GM21619 (cell line): ENCODE results near the gene MARVELD1.

Source experiments
- ATAC-seq: cut with Tn5 transposase; IDR thresholded peaks from one replicate; pipeline ENCODE4 v1.9.1; 2021; ENCODE audit not compliant: unreplicated experiment

Gene MARVELD1

DNA sequence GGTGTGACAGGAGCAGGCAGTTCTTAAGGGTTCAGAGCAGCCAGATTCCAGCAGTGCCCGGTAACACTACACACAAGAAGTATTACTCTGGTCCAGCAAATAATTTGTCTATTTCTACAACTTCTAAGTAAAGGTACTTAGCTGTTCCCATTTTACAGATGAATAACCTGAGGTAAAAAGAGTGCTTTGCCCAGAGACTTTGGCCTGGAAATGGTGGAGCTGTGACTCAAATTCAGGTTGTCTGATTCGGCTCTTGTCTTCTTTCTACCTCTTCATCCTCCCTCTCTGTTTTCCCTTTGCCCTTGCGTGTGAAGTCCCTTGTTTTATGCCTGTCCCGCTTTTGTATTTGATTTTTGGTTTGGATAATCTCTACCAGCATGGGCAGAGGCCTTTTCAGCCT, 41.2 kb downstream of the MARVELD1 start:
- ATAC-seq: no peak

DNA sequence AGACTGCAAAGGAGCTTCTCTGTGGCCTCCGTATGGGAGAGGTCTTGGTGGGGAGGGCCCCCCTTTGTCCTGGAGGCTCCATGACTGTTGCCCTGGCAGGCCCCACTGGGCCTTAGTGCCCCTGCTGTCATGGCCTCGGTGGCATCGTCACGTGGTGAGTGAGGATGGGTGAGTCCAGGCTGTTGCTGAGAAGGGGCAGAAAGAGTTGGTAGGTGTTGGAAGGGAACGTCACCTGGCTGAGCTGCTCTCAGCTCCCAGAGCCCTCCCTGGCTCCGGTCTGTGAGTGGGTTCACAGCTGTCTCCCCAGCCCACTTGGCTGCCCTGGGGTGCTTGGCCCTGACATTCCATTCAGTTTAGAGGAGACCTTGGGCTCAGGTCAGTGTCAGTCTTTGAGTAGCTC, 42.2 kb downstream of the MARVELD1 start:
- no peak for ATAC-seq

DNA sequence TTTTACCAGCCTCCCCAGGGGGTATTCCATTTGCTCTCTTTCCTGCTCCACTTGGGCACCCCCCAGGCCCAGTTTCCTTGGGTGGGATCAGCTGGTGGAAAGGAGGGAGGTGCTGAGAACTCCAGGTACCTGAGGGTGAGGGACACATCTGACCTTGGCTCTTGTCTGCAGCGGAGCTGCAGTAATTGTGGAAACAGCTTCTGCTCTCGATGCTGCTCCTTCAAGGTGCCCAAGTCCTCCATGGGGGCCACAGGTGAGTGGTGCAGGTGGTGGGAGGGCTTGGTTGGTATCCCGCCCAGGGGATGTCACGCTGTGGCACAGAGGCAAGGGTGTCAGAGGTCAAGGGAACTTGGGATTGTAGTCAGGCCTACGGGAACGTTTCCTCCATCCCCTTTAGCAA, 43.9 kb downstream of the MARVELD1 start:
- no peak for ATAC-seq

DNA sequence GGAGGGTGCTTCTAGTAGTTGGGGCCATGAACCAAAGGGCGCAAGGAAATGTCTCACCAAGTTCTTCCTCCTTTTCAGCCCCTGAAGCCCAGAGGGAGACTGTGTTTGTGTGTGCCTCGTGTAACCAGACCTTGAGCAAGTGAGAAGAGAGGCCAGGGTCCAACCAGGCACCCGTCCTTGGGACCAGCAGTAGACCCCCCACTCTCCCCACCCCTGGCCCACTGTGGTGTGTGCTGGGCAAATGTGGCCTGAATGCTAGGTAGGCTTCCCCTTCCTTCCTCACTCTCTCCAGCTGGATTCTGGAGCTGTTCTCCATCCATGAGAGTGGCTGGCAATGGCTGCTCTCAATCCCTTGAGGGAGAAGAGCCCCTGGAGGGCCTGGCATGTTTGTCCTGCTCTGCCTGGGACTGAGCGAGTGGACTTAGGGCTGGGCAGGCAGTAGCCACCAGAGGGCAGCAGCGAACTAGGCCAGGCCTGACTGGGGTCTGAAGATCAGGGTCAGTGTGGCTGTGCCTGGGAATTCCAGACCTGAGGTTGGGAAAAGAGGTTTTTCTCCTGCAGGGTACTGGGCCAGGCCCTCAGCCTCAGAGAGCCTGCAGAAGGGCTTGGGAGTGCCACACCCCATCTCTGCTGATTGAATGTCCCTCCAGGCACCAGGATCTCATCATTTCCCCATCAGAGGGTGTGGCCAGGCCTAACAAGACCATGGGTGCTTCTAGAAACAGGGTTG, 45.8 kb downstream of the MARVELD1 start:
- ATAC-seq: no peak

DNA sequence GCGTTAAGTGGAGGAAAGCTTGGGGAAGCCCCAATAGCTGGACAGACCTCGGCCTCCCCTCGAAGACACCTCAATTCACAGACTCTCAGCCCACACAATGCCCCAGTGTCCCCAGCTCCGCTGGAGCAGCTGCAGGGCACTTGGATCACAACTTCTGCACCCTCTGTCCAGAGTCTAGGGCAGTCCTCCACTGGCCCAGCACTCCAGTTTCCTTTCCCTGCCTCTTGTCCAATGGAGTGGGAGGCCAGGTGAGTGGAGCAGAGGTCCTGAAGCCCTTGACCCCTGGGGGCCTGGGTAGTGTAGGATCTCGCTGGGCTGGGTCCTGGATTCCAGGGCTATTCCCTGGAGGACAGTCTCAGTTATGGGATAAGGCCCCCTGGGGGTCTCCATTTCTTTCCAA, 46.4 kb downstream of the MARVELD1 start:
- ATAC-seq: no peak

DNA sequence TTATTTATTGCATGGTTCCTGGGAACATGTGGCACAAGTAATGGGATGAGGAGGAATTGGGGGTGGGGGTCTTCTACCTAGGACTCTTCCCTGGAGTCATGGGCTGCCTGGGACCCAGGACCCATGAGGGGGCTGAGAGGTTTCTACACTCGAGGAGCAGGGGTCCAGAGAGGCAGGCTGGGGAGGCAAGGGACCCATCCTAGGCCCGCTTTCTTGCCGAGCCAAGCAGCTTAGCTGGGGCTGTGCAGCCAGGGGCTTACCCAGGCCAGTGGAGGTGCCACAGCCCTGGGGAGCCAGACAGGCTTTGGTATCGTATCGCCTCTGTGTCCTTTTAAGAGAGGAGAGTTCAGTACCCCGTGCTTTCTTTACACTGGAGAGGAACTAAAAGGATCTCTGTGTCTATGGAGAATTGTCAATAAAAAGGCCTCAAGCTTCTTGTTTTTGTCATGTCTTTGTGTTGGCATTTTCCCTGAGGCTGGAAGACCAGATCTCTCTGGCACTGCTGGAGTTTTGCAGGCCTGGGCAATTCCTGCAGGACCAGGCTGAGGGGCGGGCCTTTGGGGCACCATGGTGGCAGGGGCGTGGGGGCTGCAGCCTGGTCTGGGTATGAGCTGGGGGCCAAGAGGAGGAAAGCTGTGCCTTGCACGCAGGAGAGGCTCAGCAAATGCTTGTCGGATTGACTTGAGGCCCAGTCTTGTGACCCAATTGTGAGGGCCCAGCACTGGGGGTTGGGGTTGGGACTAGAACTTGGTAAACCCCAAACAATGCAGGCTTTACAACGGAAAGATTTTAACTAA, 47.1 kb downstream of the MARVELD1 start:
- no peak for ATAC-seq

DNA sequence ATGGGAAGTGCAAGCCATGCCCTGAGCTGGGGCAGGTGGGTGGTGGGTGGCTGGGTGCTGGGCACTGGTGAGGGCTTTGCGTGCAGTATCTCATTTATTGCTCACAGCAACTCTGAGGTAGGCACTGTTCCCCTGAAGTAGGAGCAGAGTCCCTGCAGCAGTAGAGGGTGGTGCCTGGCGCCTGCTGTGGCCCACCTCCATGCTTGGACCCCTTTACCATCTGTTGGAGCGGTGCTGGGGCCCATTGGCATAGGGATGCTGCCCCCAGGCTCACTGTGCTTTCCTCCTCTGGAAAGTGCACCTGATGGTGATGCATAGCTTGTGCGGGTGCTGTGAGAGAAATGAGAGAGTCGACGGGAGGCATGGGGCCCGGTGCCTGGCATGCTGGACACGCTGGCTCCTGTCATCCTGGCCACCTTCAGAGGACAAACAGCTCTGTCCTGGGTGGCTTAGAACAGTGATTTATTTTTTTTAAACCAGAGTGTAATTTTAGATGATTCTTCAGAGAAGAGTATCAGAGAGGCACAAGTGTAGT, 47.9 kb downstream of the MARVELD1 start:
- ATAC-seq: no peak

DNA sequence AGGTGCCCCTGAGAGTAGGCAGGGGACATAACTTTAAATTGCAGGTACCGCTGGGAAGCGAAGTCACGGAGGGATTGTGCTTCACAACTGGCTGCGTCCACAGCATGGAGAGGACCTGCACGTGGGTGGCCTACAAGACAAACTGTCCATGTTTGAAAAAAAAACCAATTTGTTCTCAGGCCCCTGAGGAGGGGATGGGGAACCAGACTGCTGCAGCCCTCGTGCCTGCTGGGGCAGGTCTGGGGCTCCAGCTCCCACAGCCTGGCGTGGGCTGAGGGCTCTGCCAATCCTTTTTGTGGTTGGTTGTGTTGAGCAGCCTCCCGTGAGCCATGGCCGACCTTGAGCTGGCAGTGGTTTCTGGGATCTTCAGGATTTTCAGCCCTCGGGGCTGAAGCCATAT, 48.5 kb downstream of the MARVELD1 start:
- no peak for ATAC-seq

DNA sequence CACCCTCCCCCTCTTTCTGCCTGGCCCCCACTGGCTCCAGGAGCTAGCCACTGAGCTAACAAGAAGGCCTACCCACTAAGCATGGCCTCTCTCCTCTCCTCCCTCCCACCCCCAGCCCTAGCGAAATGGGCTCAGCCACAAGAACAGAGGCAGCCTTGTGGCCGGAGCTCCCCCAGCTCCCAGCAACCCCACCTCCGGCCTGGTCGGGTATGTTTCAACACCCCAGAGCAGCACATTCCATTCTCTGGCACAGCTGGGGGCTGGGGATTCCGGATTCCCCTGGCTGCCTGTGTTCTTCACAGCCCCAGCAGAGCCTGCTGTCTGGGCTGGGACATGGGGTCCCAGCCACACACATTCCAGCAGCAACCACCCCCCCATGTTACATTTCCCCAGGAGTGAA, 49.3 kb downstream of the MARVELD1 start:
- no peak for ATAC-seq

DNA sequence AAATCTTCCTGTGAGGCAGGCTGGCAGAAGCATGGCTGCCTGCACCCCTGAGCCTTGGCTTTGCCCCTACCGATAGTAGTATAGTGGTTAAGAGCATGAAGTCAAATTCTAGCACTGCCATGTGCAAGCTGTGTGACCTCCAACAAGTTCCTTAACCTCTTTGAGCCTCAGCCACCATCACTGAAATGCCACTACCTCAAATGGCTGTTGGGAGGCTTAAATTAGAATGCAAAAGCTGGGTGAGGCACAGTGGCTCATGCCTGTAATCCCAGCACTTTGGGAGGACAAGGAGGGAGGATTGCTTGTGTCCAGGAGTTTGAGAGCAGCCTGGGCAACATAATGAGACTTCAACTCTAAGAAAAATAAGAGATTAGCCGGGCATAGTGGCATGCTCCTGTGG, 49.9 kb downstream of the MARVELD1 start:
- ATAC-seq: no peak

DNA sequence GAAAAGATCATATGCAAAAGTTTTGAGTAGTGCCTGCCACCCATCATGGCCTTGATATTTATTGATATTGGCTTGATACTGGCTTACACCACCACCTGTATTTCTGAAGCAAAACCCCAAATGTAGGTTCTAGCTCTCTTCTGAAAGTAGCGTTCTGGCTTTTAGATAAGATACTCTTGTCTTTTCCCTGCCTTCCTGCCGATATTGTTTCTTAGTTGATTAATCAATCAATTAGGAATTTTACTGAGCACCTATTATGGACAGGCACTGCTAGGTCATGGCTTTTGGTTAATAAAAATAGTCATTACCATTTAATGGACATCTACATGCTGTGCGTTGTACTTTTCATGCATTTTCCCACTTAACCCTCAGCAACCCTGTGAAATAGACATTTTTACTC, 50.4 kb downstream of the MARVELD1 start:
- ATAC-seq: no peak

DNA sequence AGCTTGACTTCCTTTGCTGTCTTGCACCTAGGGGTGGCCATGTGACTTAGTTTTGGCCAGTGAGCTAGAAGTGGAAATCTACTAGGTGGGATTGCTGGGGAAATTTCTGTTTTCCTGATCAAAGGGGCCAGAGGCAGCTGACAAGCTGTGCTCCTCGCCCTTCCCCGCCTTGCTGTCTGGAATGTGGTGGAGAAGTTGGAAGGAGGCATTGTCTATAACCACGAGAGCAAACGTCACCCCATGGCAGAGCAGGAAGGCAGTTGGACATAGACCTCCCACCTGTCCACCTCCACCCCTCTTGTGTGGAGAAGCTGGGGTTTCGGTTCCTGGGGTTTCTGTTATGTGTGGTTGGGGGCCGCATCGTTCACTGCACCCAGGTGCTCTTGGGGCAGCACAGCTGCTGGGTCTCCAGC, 51.0 kb downstream of the MARVELD1 start:
- no peak for ATAC-seq

DNA sequence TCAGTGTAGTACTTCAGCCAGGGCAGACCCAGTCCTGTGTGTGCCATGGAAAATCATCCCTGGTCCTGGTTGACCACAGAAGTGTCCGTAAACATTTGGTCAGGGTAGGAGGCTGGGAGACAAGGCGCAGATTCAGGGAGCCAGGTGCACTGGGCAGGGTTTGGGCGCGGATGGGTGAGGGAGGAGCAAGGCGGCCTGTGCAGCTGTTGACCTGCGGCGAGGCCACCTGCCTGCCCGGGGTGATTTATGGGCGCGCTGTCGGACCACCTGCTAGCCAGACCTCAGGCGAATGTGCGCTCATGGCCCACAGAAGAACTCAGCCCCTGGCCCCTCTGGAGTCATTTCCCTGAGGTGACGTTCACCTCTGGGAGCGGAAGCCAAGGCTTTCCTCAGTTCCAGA, 51.7 kb downstream of the MARVELD1 start:
- ATAC-seq: no peak

DNA sequence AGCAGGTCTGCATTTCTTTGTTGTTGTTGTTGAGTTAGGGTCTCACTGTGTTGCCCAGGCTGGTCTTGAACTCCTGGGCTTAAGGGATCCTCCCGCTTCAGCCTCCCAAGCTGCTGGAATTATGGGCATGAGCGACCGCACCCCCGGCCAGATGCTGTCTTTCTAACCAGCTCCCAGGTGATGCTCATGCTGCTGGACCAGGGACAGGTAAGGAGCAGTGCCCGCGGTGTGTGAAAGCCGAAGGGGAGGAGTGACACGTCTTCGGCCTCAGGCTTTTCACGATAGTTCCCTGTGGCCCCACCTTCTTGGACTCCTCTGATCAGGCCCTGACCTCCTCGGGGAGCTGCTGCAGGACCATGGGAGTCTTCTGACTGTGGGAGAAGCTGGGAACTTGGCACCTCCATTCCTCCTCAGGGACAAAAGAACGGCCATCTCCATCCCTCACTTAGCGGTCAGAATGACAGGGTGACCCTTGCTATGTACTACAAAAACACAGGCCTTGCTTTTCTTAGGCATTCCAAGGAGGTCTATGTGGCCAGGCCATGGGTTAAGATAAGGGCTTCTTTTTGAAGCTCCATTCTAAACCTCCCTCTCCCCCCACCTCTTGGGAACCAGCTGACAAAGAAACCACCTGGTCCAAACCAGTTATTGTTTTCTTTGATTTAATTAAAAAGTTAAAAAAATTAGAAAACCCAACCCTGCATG, 52.7 kb downstream of the MARVELD1 start:
- no peak for ATAC-seq

DNA sequence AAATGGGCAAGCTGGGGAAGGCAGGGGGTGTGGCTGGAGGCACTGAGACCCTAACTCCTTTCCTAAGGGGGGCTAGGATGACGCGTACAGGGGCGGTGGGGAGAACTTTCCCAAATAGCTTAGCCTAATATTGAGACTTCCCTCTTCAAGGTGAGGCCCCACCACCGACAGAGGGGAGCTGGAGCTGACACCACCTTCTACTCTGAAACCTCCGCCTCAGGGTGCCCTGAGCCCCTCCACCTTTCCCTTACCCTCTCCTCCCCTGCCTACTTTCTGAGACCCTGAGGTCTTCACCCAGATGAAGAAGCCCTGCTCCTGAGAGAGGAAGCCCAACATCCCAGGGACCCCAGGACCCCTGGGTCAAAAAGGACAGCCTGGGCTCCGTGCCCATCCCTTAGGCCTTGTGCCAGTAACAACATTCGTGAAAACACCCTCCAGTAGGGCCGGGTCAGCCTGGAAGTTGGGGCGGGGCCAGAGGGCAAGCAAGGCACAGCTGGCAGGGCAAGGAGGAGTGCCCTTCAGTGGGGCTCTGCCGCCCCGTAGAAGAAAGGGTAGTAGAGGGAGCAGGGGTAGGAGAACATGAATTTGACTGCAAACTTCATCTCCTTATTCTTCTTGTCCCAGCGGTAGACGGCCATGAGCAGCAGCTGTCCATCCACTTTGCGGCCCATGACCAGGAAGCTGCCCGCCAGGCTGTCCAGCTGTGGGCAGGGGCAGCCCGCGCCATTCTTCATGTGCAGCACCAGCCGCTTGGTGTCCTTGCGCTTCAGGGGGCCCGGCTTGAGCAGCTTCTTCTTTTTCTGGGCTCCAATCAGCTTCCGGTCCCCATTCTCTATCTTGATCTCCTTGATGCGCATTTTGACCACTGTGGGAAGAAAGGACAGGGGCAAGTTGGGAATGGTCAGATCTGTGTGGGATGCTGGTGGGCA, 53.7 kb downstream of the MARVELD1 start:
- ATAC-seq: no peak
